Hepatocyte (in vitro differentiated cells): ENCODE measurements around the gene ZNRF4.

Experiments
- CTCF ChIP-seq: fragments of 200-600 bp; sonication (generic); IDR thresholded peaks from 2 replicates; pipeline ENCODE4 v1.5.1; 2016; ENCODE audit warnings: antibody characterized with exemption, mild to moderate bottlenecking; ENCODE audit not compliant: poor library complexity
- EZH2 ChIP-seq: fragments of 200-600 bp; sonication (generic); IDR thresholded peaks from 2 replicates; pipeline ENCODE4 v1.6.1; 2016; ENCODE audit warnings: antibody characterized with exemption, mild to moderate bottlenecking, borderline replicate concordance

DNA sequence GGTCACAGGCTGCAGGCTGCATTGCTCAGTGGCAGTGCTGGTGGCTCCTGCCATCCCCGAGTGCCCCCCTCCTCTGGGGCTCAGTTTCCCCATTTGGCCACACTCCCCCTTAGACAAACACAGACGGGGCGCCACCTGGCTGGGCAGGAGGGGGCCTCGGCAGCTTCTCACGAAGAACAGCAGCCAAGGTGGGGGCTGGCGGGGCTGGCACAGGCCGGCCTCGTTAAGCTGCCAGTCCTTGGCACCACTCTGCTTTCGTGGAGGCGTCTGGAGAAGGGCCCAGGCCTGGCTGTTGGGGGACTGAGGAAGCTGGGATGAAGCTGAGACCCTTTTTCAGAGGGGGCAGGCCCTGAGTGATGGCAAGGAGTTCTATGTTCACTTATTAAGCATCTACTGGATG is 3.7 kb upstream of the ZNRF4 start:
- TF ChIP-seq EZH2 (no peak), CTCF (no peak)
